OCI-LY1 (cell line): ENCODE results near the gene CD163.

Experiments
- H2AFZ ChIP-seq: fragments of 200-600 bp; sonication (generic), shearing (Covaris generic); 2 replicates; pipeline ENCODE4 v1.6.0; 2014; ENCODE audit warnings: antibody characterized with exemption, mild to moderate bottlenecking, low read length
- H3F3A ChIP-seq: fragments of 200-600 bp; sonication (generic), shearing (Covaris generic); 2 replicates; pipeline ENCODE4 v1.6.0; 2014; ENCODE audit warnings: mild to moderate bottlenecking, antibody characterized with exemption, low read length, moderate library complexity; ENCODE audit not compliant: insufficient read depth
- H3K27ac ChIP-seq: fragments of 200-600 bp; sonication (generic); 2 replicates; pipeline ENCODE4 v1.5.1; 2014; ENCODE audit warnings: low read length, mixed run types, mild to moderate bottlenecking, low read depth; ENCODE audit not compliant: poor library complexity, severe bottlenecking
- H3K27me3 ChIP-seq: fragments of 200-600 bp; sonication (generic); 2 replicates; pipeline ENCODE4 v1.6.0; 2014; ENCODE audit warnings: antibody characterized with exemption, mild to moderate bottlenecking, low read length, moderate library complexity; ENCODE audit not compliant: insufficient read depth
- H3K36me3 ChIP-seq: fragments of 200-600 bp; sonication (generic); 2 replicates; pipeline ENCODE4 v1.6.1; 2014; ENCODE audit warnings: mild to moderate bottlenecking, antibody characterized with exemption, low read length, moderate library complexity, mixed read lengths; ENCODE audit not compliant: insufficient read depth
- H3K4me1 ChIP-seq: fragments of 200-600 bp; sonication (generic); 2 replicates; pipeline ENCODE4 v1.5.1; 2014; ENCODE audit warnings: mild to moderate bottlenecking, low read length, moderate library complexity; ENCODE audit not compliant: insufficient read depth, severe bottlenecking
- H3K4me2 ChIP-seq: fragments of 200-600 bp; sonication (generic), shearing (Covaris generic); 2 replicates; pipeline ENCODE4 v1.6.1; 2014; ENCODE audit warnings: low read length
- H3K4me3 ChIP-seq: fragments of 200-600 bp; sonication (generic); 2 replicates; pipeline ENCODE4 v1.5.1; 2014; ENCODE audit warnings: low read length, low read depth, mild to moderate bottlenecking, mixed read lengths; ENCODE audit not compliant: poor library complexity, severe bottlenecking
- H3K79me2 ChIP-seq: fragments of 200-600 bp; shearing (Covaris generic); 2 replicates; pipeline ENCODE4 v1.6.1; 2016; ENCODE audit warnings: mixed run types, low read length, mixed read lengths; ENCODE audit not compliant: insufficient read depth
- H3K9ac ChIP-seq: fragments of 200-600 bp; sonication (generic), shearing (Covaris generic); 2 replicates; pipeline ENCODE4 v1.6.1; 2014; ENCODE audit warnings: mild to moderate bottlenecking, low read length, mixed read lengths
- H3K9me2 ChIP-seq: fragments of 200-600 bp; sonication (generic), shearing (Covaris generic); 2 replicates; pipeline ENCODE4 v1.6.1; 2014; ENCODE audit warnings: low read depth, mild to moderate bottlenecking, low read length, mixed read lengths
- H3K9me3 ChIP-seq: fragments of 200-600 bp; shearing (Covaris generic); 2 replicates; pipeline ENCODE4 v1.6.1; 2014; ENCODE audit warnings: low read length, mixed read lengths
- H4K20me1 ChIP-seq: fragments of 200-600 bp; sonication (generic), shearing (Covaris generic); 2 replicates; pipeline ENCODE4 v1.6.0; 2016; ENCODE audit warnings: mild to moderate bottlenecking, low read length; ENCODE audit not compliant: insufficient read depth
- EZH2 ChIP-seq: fragments of 200-600 bp; sonication (generic), shearing (Covaris generic); IDR thresholded peaks from 2 replicates; pipeline ENCODE4 v1.8.0; 2017; ENCODE audit warnings: borderline replicate concordance, mixed run types, mild to moderate bottlenecking, antibody characterized with exemption, low read length, moderate library complexity, mixed read lengths
- TF ChIP-seq, protein P1 (sequence below): fragments of 200-600 bp; sonication (generic), shearing (Covaris generic); IDR thresholded peaks from 2 replicates; pipeline ENCODE4 v1.5.1; 2017; ENCODE audit warnings: mild to moderate bottlenecking, antibody characterized with exemption, low read length, moderate library complexity, mixed read lengths

The CD163 gene

GRCh38 chr12:7493006-7493405, 10.6 kb downstream of the CD163 start:
- Histone ChIP-seq H3K79me2 (no peaks in the 10 kb centered on the region), H4K20me1 (no peaks in the 10 kb centered on the region), H3K9me2 (no peaks in the 10 kb centered on the region), H3K4me3 (no peak overlapping the region), H3K36me3 (no peaks in the 10 kb centered on the region), H3K9me3 (no peaks in the 10 kb centered on the region), H3K9ac (no peak overlapping the region), H3K4me1 (no peaks in the 10 kb centered on the region), H3F3A (no peaks in the 10 kb centered on the region), H3K27me3 (no peaks in the 10 kb centered on the region), H3K4me2 (no peak overlapping the region), H3K27ac (no peak overlapping the region), H2AFZ (no peak overlapping the region)
- TF ChIP-seq EZH2: no peak
- TF ChIP-seq, protein P1, sequence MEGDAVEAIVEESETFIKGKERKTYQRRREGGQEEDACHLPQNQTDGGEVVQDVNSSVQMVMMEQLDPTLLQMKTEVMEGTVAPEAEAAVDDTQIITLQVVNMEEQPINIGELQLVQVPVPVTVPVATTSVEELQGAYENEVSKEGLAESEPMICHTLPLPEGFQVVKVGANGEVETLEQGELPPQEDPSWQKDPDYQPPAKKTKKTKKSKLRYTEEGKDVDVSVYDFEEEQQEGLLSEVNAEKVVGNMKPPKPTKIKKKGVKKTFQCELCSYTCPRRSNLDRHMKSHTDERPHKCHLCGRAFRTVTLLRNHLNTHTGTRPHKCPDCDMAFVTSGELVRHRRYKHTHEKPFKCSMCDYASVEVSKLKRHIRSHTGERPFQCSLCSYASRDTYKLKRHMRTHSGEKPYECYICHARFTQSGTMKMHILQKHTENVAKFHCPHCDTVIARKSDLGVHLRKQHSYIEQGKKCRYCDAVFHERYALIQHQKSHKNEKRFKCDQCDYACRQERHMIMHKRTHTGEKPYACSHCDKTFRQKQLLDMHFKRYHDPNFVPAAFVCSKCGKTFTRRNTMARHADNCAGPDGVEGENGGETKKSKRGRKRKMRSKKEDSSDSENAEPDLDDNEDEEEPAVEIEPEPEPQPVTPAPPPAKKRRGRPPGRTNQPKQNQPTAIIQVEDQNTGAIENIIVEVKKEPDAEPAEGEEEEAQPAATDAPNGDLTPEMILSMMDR: no peak

DNA sequence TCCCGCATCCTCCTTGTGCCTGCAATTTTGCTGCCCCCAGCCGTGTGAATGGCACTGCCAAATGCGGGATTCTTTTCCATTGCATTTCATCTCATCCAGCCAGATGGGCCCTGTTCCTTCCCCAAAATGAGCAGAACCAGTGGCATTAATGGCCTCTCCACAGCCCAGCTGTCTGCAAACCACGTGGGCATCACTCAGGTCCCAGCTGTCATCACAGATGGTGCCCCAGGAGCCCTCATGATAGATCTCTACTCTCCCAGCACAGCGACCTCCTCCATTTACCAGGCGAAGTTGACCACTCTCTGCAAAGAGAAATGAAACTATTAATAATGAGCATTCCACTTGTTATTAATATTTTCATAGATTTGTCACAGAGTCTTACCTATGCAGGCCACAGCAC, 17.1 kb downstream of the CD163 start:
- H3F3A ChIP-seq: no peaks in the 10 kb centered on the region

GRCh38 chr12:7485095-7485494, 18.5 kb downstream of the CD163 start:
- H3F3A ChIP-seq: no peaks in the 10 kb centered on the region
- no peak overlapping the region for H3K27ac ChIP-seq
- no peak overlapping the region for H3K4me2 ChIP-seq
- no peaks in the 10 kb centered on the region for H3K79me2 ChIP-seq
- no peaks in the 10 kb centered on the region for H3K9me3 ChIP-seq
- no peaks in the 10 kb centered on the region for H3K36me3 ChIP-seq
- H2AFZ ChIP-seq: no peak overlapping the region
- H4K20me1 ChIP-seq: no peaks in the 10 kb centered on the region
- TF ChIP-seq, protein P1: no peak
- TF ChIP-seq EZH2: no peak
- no peaks in the 10 kb centered on the region for H3K4me1 ChIP-seq
- no peaks in the 10 kb centered on the region for H3K9me2 ChIP-seq
- no peak overlapping the region for H3K4me3 ChIP-seq
- no peaks in the 10 kb centered on the region for H3K27me3 ChIP-seq
- H3K9ac ChIP-seq: no peak overlapping the region

More for the DNA sequence above, 17.1 kb downstream of the CD163 start:
- no peaks in the 10 kb centered on the region for H3K79me2 ChIP-seq
- TF ChIP-seq, protein P1: no peak
- TF ChIP-seq EZH2: no peak
- no peak overlapping the region for H2AFZ ChIP-seq
- no peaks in the 10 kb centered on the region for H3K36me3 ChIP-seq
- H3K27me3 ChIP-seq: no peaks in the 10 kb centered on the region
- H3K4me1 ChIP-seq: no peaks in the 10 kb centered on the region
- no peaks in the 10 kb centered on the region for H3K9me3 ChIP-seq
- no peaks in the 10 kb centered on the region for H4K20me1 ChIP-seq
- no peak overlapping the region for H3K27ac ChIP-seq
- H3K4me2 ChIP-seq: no peak overlapping the region
- no peak overlapping the region for H3K9ac ChIP-seq
- no peaks in the 10 kb centered on the region for H3K9me2 ChIP-seq
- H3K4me3 ChIP-seq: no peak overlapping the region
